ENCODE data around the gene PROKR2.

DNA sequence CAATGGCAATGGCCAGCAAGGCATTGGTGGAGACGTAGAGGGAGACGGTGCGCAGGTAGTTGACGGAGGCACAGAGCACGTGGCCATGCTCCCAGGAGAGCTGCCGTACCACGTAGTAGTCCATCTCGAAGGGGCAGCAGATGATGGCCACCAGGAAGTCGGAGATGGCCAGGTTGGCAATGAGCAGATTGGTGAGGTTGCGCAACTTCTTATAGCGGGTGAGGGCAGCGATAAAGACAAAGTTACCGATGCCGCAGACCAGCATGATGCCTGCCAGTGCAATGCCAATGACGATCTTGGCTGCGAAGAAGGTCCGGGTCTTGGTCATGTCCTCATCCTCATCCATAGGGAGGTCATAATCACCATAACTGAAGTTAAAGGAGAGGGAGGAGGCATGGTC is 2.8 kb downstream of the PROKR2 start:
- TF ChIP-seq, protein P1, sequence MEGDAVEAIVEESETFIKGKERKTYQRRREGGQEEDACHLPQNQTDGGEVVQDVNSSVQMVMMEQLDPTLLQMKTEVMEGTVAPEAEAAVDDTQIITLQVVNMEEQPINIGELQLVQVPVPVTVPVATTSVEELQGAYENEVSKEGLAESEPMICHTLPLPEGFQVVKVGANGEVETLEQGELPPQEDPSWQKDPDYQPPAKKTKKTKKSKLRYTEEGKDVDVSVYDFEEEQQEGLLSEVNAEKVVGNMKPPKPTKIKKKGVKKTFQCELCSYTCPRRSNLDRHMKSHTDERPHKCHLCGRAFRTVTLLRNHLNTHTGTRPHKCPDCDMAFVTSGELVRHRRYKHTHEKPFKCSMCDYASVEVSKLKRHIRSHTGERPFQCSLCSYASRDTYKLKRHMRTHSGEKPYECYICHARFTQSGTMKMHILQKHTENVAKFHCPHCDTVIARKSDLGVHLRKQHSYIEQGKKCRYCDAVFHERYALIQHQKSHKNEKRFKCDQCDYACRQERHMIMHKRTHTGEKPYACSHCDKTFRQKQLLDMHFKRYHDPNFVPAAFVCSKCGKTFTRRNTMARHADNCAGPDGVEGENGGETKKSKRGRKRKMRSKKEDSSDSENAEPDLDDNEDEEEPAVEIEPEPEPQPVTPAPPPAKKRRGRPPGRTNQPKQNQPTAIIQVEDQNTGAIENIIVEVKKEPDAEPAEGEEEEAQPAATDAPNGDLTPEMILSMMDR (IDR thresholded peaks at IDR 0.05; ENCODE audit: insufficient read depth, low read length, poor library complexity, severe bottlenecking): no peak
- no peak for TF ChIP-seq EZH2phosphoT487 (conservative IDR thresholded peaks at IDR 0.05; ENCODE audit: low read length)
